Cardiac muscle cell (in vitro differentiated cells and primary cell): ENCODE measurements around the gene L3MBTL1. TPM values are rescaled to one million over a fixed set of nuclear protein-coding genes. Genes with fewer than 3 reads are reported as not detected.
A peak's percentile ranks its signal among the peaks of the same experiment; 100 is the strongest.

Source experiments
- DNase-seq, 2 donors: peaks; one replicate each; pipeline versions ENCODE4 v3.0.0 to v3.0.0-alpha.2; 2010 to 2017; ENCODE audit warnings: low read depth in 1 of 2, low spot score in 1 of 2
- H3K27ac ChIP-seq: fragments of 200-600 bp; sonication (generic); 2 replicates; pipeline ENCODE4 v1.5.1; 2016
- H3K27me3 ChIP-seq: fragments of 200-600 bp; sonication (generic); 2 replicates; pipeline ENCODE4 v1.6.0; 2016; ENCODE audit warnings: control low read depth
- H3K36me3 ChIP-seq: fragments of 200-600 bp; sonication (generic); 2 replicates; pipeline ENCODE4 v1.5.1; 2016; ENCODE audit warnings: control low read depth
- H3K4me1 ChIP-seq: fragments of 200-600 bp; sonication (generic); 2 replicates; pipeline ENCODE4 v1.8.1; 2017; ENCODE audit warnings: low read depth, mild to moderate bottlenecking, mixed run types
- H3K4me3 ChIP-seq: fragments of 200-600 bp; sonication (generic); 2 replicates; pipeline ENCODE4 v1.5.1; 2016; ENCODE audit warnings: mild to moderate bottlenecking
- H3K9me3 ChIP-seq: fragments of 200-600 bp; sonication (generic); 2 replicates; pipeline ENCODE4 v1.5.1; 2017; ENCODE audit warnings: low read depth, mild to moderate bottlenecking, control low read depth
- CTCF ChIP-seq: IDR thresholded peaks from 2 replicates; pipeline ENCODE4 v1.5.1; 2012; ENCODE audit warnings: low read depth, mild to moderate bottlenecking, low read length
- polyA plus RNA-seq: library from polyadenylated mRNA; unstranded; fragments of >200 nt; fragmentation: Nextera tagmentation; extraction: Ambion mirVana; gene quantifications from 2 replicates; pipeline ENCODE4 v1.2.1, GENCODE V29; 2016
- total RNA-seq: library from RNA; depleted of rRNA; stranded (reverse); fragments of >200 nt; gene quantifications from 2 replicates; pipeline ENCODE4 v1.2.3, GENCODE V29; 2016

L3MBTL1 gene
- total and polyA plus RNA-seq, 2 experiments from 2014 or later, result 17.8 to 115 TPM

- peaks cover 68% of the 10 kb centered on the region for H3K36me3 ChIP-seq
- DNase-seq, result no peak
- peaks cover 6% of the 10 kb centered on the region for H3K4me1 ChIP-seq
- no peaks in the 10 kb centered on the region for H3K9me3 ChIP-seq
- TF ChIP-seq CTCF, result no peak
- H3K27me3 ChIP-seq, result no peaks in the 10 kb centered on the region
- H3K27ac ChIP-seq, result no peak overlapping the region
- no peak overlapping the region for H3K4me3 ChIP-seq
Observed at GRCh38 chr20:43460830-43461200, 46.7 kb upstream of the L3MBTL1 start.

GRCh38 chr20:43461894-43462659 is 45.4 kb upstream of the L3MBTL1 start:
- DNase-seq, result no peak
- no peak overlapping the region for H3K27ac ChIP-seq
- H3K9me3 ChIP-seq, result no peaks in the 10 kb centered on the region
- peaks cover 6% of the 10 kb centered on the region for H3K4me1 ChIP-seq
- H3K36me3 ChIP-seq, result peaks cover 72% of the 10 kb centered on the region
- H3K27me3 ChIP-seq, result no peaks in the 10 kb centered on the region
- no peak for TF ChIP-seq CTCF
- no peak overlapping the region for H3K4me3 ChIP-seq

- H3K36me3 ChIP-seq, result peaks cover 72% of the 10 kb centered on the region
- H3K4me3 ChIP-seq, result no peak overlapping the region
- no peaks in the 10 kb centered on the region for H3K9me3 ChIP-seq
- H3K27me3 ChIP-seq, result no peaks in the 10 kb centered on the region
- peak overlapping the region; percentile 26 for H3K27ac ChIP-seq
- DNase-seq, result no peak
- no peak for TF ChIP-seq CTCF
- peaks cover 6% of the 10 kb centered on the region for H3K4me1 ChIP-seq
Observed at GRCh38 chr20:43462660-43463526, 44.6 kb upstream of the L3MBTL1 start.

- Histone ChIP-seq H3K36me3 (peaks cover 72% of the 10 kb centered on the region), H3K4me3 (no peak overlapping the region), H3K4me1 (peaks cover 6% of the 10 kb centered on the region), H3K27me3 (no peaks in the 10 kb centered on the region), H3K9me3 (no peaks in the 10 kb centered on the region), H3K27ac (peak overlapping the region; percentile 26)
- no peak for DNase-seq
- TF ChIP-seq CTCF, result no peak
Observed at GRCh38 chr20:43463527-43464218, 43.8 kb upstream of the L3MBTL1 start.

- no peak for DNase-seq
- Histone ChIP-seq H3K4me3 (no peak overlapping the region), H3K36me3 (peaks cover 72% of the 10 kb centered on the region), H3K9me3 (no peaks in the 10 kb centered on the region), H3K27ac (peak overlapping the region; percentile 26), H3K27me3 (no peaks in the 10 kb centered on the region), H3K4me1 (peaks cover 2% of the 10 kb centered on the region)
- no peak for TF ChIP-seq CTCF
Observed at GRCh38 chr20:43464219-43464790, 43.2 kb upstream of the L3MBTL1 start.
